Neural cell (in vitro differentiated cells): ENCODE results near the gene SLC13A3. TPM values are rescaled to one million over a fixed set of nuclear protein-coding genes. Genes with fewer than 3 reads are reported as not detected.

Experiments used
- H2AFZ ChIP-seq: fragments of 200-600, 300-800 bp; sonication (generic), shearing (Covaris generic); 2 replicates; pipeline ENCODE4 v1.6.0; 2014; ENCODE audit warnings: low read depth, mild to moderate bottlenecking, antibody characterized with exemption, low read length, moderate library complexity
- H3F3A ChIP-seq: fragments of 200-600 bp; shearing (Covaris generic); 2 replicates; pipeline ENCODE4 v1.6.1; 2016; ENCODE audit warnings: mild to moderate bottlenecking, moderate library complexity, mixed read lengths, antibody characterized with exemption, low read length; ENCODE audit not compliant: insufficient read depth, poor library complexity, severe bottlenecking
- H3K27ac ChIP-seq: fragments of 200-600, 300-800 bp; sonication (generic), shearing (Covaris generic); 2 replicates; pipeline ENCODE4 v1.5.1; 2014; ENCODE audit warnings: mild to moderate bottlenecking, low read length, moderate library complexity
- H3K27me3 ChIP-seq: fragments of 300-800, 200-600 bp; sonication (generic), shearing (Covaris generic); 2 replicates; pipeline ENCODE4 v1.6.0; 2014; ENCODE audit warnings: mild to moderate bottlenecking, low read depth, low read length, moderate library complexity; ENCODE audit not compliant: insufficient read depth
- H3K36me3 ChIP-seq: fragments of 300-800, 200-600 bp; sonication (generic), shearing (Covaris generic); 2 replicates; pipeline ENCODE4 v1.5.1; 2014; ENCODE audit warnings: mild to moderate bottlenecking, antibody characterized with exemption, low read length, moderate library complexity; ENCODE audit not compliant: insufficient read depth
- H3K4me2 ChIP-seq: fragments of 300-800, 200-600 bp; sonication (generic), shearing (Covaris generic); 2 replicates; pipeline ENCODE4 v1.6.0; 2014; ENCODE audit warnings: mild to moderate bottlenecking, low read length
- H3K4me3 ChIP-seq: fragments of 300-800, 200-600 bp; sonication (generic), shearing (Covaris generic); 2 replicates; pipeline ENCODE4 v1.5.1; 2014; ENCODE audit warnings: mild to moderate bottlenecking, low read length, moderate library complexity
- H3K79me2 ChIP-seq: fragments of 200-600 bp; shearing (Covaris generic); replicated peaks from 2 replicates; pipeline ENCODE4 v1.6.0; 2014; ENCODE audit warnings: mild to moderate bottlenecking, low read length, moderate library complexity; ENCODE audit not compliant: insufficient read depth
- H3K9ac ChIP-seq: fragments of 300-800, 200-600 bp; sonication (generic), shearing (Covaris generic); 2 replicates; pipeline ENCODE4 v1.6.1; 2016; ENCODE audit warnings: mild to moderate bottlenecking, low read length, mixed read lengths
- H3K9me2 ChIP-seq: fragments of 200-600 bp; shearing (Covaris generic); 2 replicates; pipeline ENCODE4 v1.6.1; 2016; ENCODE audit warnings: mild to moderate bottlenecking, low read length, mixed read lengths; ENCODE audit not compliant: insufficient read depth
- H3K9me3 ChIP-seq: fragments of 200-600, 300-800 bp; sonication (generic), shearing (Covaris generic); 2 replicates; pipeline ENCODE4 v1.6.1; 2016; ENCODE audit warnings: mild to moderate bottlenecking, mixed run types, low read length, moderate library complexity, mixed read lengths
- H4K20me1 ChIP-seq: fragments of 200-600 bp; shearing (Covaris generic); 2 replicates; pipeline ENCODE4 v1.6.1; 2016; ENCODE audit warnings: mild to moderate bottlenecking, mixed run types; ENCODE audit not compliant: insufficient read depth
- EP300 ChIP-seq: fragments of 450-650 bp; conservative IDR thresholded peaks from 2 replicates; pipeline ENCODE4 v1.6.1; 2014; ENCODE audit warnings: antibody characterized with exemption, mild to moderate bottlenecking, moderate library complexity; ENCODE audit not compliant: poor library complexity, severe bottlenecking
- EZH2 ChIP-seq: fragments of 200-600, 300-800 bp; shearing (Covaris generic), sonication (generic); IDR thresholded peaks from 2 replicates; pipeline ENCODE4 v1.6.1; 2014; ENCODE audit warnings: antibody characterized with exemption, low read length, borderline replicate concordance, mild to moderate bottlenecking; ENCODE audit not compliant: insufficient read depth, poor library complexity, severe bottlenecking
- MXI1 ChIP-seq: fragments of 450-650 bp; conservative IDR thresholded peaks from 2 replicates; pipeline ENCODE4 v1.6.1; 2014; ENCODE audit warnings: antibody characterized with exemption, mild to moderate bottlenecking; ENCODE audit not compliant: poor library complexity, severe bottlenecking
- POLR2AphosphoS5 ChIP-seq: IDR thresholded peaks from 2 replicates; pipeline ENCODE4 v1.6.1; 2012
- RAD21 ChIP-seq: fragments of 450-650 bp; conservative IDR thresholded peaks from 2 replicates; pipeline ENCODE4 v1.6.1; 2014; ENCODE audit warnings: antibody characterized with exemption, mild to moderate bottlenecking, moderate library complexity
- SMC3 ChIP-seq: fragments of 450-650 bp; conservative IDR thresholded peaks from 2 replicates; pipeline ENCODE4 v1.6.1; 2014; ENCODE audit warnings: antibody characterized with exemption, mild to moderate bottlenecking, moderate library complexity; ENCODE audit not compliant: poor library complexity
- TAF1 ChIP-seq: IDR thresholded peaks from 2 replicates; pipeline ENCODE4 v1.6.1; 2012; ENCODE audit warnings: low read depth
- polyA plus RNA-seq: library from polyadenylated mRNA; depleted of rRNA; stranded (reverse); fragments of >200 nt; gene quantifications from 2 replicates; pipeline ENCODE4 v1.2.3, GENCODE V29; 2014
- TF ChIP-seq, protein P1 (sequence below): fragments of 450-650 bp; IDR thresholded peaks from 2 replicates; pipeline ENCODE4 v1.5.1; 2014; ENCODE audit warnings: antibody characterized with exemption, mild to moderate bottlenecking, moderate library complexity; ENCODE audit not compliant: poor library complexity, severe bottlenecking
- TF ChIP-seq, protein P2 (sequence below): IDR thresholded peaks from 2 replicates; pipeline ENCODE4 v1.6.1; 2012; ENCODE audit warnings: borderline replicate concordance

The SLC13A3 gene
- polyA plus RNA-seq, 1 donor from 2014 or later: 5.5 TPM

DNA sequence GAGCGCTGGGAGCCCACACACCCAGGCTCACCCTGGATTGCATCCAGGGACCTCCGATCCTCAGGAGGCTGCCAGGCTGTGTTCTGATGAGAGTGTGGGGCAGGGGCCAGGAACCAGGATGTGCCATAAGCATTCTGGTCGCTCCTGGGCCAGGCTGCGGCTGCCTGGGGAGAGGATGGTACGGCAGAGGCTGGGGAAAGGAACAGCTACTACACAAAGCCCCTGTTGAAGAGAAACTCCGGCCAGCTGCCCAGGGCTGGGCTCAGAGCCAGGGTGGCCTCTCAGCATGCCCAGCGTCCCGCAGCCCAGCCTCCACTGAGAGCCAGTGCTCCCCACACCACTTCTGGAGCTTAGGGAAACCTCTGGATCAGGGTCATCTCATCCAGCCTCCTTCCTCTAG is 79.1 kb downstream of the SLC13A3 start:
- no peaks in the 10 kb centered on the region for H3K9me3 ChIP-seq
- H3K9me2 ChIP-seq: no peaks in the 10 kb centered on the region
- H3K27me3 ChIP-seq: no peaks in the 10 kb centered on the region
- no peak overlapping the region for H3K27ac ChIP-seq
- TF ChIP-seq POLR2AphosphoS5: no peak
- TF ChIP-seq, protein P1, sequence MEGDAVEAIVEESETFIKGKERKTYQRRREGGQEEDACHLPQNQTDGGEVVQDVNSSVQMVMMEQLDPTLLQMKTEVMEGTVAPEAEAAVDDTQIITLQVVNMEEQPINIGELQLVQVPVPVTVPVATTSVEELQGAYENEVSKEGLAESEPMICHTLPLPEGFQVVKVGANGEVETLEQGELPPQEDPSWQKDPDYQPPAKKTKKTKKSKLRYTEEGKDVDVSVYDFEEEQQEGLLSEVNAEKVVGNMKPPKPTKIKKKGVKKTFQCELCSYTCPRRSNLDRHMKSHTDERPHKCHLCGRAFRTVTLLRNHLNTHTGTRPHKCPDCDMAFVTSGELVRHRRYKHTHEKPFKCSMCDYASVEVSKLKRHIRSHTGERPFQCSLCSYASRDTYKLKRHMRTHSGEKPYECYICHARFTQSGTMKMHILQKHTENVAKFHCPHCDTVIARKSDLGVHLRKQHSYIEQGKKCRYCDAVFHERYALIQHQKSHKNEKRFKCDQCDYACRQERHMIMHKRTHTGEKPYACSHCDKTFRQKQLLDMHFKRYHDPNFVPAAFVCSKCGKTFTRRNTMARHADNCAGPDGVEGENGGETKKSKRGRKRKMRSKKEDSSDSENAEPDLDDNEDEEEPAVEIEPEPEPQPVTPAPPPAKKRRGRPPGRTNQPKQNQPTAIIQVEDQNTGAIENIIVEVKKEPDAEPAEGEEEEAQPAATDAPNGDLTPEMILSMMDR: no peak
- no peak for TF ChIP-seq MXI1
- TF ChIP-seq SMC3: no peak
- TF ChIP-seq, protein P2, sequence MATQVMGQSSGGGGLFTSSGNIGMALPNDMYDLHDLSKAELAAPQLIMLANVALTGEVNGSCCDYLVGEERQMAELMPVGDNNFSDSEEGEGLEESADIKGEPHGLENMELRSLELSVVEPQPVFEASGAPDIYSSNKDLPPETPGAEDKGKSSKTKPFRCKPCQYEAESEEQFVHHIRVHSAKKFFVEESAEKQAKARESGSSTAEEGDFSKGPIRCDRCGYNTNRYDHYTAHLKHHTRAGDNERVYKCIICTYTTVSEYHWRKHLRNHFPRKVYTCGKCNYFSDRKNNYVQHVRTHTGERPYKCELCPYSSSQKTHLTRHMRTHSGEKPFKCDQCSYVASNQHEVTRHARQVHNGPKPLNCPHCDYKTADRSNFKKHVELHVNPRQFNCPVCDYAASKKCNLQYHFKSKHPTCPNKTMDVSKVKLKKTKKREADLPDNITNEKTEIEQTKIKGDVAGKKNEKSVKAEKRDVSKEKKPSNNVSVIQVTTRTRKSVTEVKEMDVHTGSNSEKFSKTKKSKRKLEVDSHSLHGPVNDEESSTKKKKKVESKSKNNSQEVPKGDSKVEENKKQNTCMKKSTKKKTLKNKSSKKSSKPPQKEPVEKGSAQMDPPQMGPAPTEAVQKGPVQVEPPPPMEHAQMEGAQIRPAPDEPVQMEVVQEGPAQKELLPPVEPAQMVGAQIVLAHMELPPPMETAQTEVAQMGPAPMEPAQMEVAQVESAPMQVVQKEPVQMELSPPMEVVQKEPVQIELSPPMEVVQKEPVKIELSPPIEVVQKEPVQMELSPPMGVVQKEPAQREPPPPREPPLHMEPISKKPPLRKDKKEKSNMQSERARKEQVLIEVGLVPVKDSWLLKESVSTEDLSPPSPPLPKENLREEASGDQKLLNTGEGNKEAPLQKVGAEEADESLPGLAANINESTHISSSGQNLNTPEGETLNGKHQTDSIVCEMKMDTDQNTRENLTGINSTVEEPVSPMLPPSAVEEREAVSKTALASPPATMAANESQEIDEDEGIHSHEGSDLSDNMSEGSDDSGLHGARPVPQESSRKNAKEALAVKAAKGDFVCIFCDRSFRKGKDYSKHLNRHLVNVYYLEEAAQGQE: no peak
- no peak for TF ChIP-seq TAF1
- TF ChIP-seq EP300: no peak
- no peaks in the 10 kb centered on the region for H3F3A ChIP-seq
- H2AFZ ChIP-seq: no peak overlapping the region
- no peak overlapping the region for H3K4me2 ChIP-seq
- H3K79me2 ChIP-seq: no peaks in the 10 kb centered on the region
- H3K4me3 ChIP-seq: no peak overlapping the region
- H4K20me1 ChIP-seq: no peaks in the 10 kb centered on the region
- no peak overlapping the region for H3K9ac ChIP-seq
- H3K36me3 ChIP-seq: no peaks in the 10 kb centered on the region

DNA sequence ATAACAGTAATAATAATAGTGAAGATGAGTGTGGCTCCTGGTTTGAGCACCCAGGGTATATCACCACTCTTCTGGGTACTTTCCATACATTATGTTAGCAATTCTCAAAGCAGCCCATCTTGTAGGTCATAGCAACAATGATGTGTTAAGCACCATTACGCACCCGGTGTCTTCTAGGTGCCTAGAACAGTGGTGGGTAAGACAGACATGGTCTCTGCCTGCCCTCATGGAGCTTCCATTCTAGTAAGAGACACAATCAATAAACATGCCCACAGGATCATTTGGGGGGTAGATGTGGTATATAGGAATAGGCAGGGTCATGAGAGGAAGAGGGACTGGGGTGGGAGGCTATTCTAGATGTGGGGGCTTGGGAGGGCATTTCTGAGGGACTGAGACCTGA is 79.8 kb downstream of the SLC13A3 start:
- H3K79me2 ChIP-seq: no peaks in the 10 kb centered on the region
- H3K4me3 ChIP-seq: no peak overlapping the region
- H3K9me2 ChIP-seq: no peaks in the 10 kb centered on the region
- no peaks in the 10 kb centered on the region for H3K9me3 ChIP-seq
- no peak overlapping the region for H3K9ac ChIP-seq
- no peak overlapping the region for H2AFZ ChIP-seq
- H3K27ac ChIP-seq: no peak overlapping the region
- H4K20me1 ChIP-seq: no peaks in the 10 kb centered on the region
- H3F3A ChIP-seq: no peaks in the 10 kb centered on the region
- H3K27me3 ChIP-seq: no peaks in the 10 kb centered on the region
- no peak overlapping the region for H3K4me2 ChIP-seq
- no peaks in the 10 kb centered on the region for H3K36me3 ChIP-seq
- TF ChIP-seq, protein P2: no peak
- no peak for TF ChIP-seq TAF1
- no peak for TF ChIP-seq EP300
- no peak for TF ChIP-seq SMC3
- TF ChIP-seq POLR2AphosphoS5: no peak
- TF ChIP-seq, protein P1: no peak
- no peak for TF ChIP-seq EZH2
- no peak for TF ChIP-seq RAD21
- no peak for TF ChIP-seq MXI1
